ENCODE results near the gene PTPRH.
A peak's percentile ranks its signal among the peaks of the same experiment; 100 is the strongest.

DNA sequence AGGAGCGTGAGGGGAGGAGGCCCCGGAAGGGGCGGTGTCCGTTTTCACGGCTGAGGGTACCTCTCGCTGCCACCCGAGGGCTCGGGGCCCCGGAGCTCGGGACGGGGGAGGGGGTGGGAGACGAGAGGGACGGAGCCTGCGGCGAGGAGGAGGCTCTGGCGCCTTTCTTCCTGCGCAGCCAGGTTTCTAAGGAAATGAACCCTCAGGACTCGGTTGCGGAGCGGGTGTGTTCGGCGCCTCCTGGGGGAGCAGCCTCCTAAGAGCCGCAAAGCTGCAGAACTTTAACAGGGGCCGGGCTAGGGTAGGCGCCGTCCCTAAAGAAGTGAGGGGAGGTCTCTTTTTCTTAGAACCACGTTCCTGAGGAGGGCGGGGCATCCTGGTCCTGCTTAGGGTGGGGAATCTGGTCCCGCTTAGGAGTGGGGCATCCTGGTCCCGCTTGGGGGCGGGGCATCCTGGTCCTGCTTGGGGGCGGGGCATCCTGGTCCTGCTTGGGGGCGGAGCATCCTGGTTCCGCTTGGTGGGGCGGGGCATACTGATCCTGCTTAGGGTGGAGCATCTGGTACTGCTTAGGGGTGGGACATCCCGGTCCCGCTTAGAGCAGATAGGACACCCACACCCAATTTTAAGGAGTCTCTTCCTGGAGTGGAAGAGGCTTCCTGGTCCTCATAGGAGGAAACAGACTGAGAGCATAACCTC lies 35.4 kb downstream of the PTPRH start:
- peak; percentile 80 to 84 for TF ChIP-seq NRF1 (conservative IDR thresholded peaks at IDR 0.05 in 1 of 2, IDR thresholded peaks at IDR 0.05 in 1 of 2)
- TF ChIP-seq TRIM24 (IDR thresholded peaks at IDR 0.05): no peak
- peak in 1 of 2 experiments; percentile 27; a peak in 2 of 4 replicates for TF ChIP-seq HDAC1 (IDR thresholded peaks at IDR 0.05)
- no peak for TF ChIP-seq HNRNPUL1 (IDR thresholded peaks at IDR 0.05; ENCODE audit: low read length)
- TF ChIP-seq, protein P1, sequence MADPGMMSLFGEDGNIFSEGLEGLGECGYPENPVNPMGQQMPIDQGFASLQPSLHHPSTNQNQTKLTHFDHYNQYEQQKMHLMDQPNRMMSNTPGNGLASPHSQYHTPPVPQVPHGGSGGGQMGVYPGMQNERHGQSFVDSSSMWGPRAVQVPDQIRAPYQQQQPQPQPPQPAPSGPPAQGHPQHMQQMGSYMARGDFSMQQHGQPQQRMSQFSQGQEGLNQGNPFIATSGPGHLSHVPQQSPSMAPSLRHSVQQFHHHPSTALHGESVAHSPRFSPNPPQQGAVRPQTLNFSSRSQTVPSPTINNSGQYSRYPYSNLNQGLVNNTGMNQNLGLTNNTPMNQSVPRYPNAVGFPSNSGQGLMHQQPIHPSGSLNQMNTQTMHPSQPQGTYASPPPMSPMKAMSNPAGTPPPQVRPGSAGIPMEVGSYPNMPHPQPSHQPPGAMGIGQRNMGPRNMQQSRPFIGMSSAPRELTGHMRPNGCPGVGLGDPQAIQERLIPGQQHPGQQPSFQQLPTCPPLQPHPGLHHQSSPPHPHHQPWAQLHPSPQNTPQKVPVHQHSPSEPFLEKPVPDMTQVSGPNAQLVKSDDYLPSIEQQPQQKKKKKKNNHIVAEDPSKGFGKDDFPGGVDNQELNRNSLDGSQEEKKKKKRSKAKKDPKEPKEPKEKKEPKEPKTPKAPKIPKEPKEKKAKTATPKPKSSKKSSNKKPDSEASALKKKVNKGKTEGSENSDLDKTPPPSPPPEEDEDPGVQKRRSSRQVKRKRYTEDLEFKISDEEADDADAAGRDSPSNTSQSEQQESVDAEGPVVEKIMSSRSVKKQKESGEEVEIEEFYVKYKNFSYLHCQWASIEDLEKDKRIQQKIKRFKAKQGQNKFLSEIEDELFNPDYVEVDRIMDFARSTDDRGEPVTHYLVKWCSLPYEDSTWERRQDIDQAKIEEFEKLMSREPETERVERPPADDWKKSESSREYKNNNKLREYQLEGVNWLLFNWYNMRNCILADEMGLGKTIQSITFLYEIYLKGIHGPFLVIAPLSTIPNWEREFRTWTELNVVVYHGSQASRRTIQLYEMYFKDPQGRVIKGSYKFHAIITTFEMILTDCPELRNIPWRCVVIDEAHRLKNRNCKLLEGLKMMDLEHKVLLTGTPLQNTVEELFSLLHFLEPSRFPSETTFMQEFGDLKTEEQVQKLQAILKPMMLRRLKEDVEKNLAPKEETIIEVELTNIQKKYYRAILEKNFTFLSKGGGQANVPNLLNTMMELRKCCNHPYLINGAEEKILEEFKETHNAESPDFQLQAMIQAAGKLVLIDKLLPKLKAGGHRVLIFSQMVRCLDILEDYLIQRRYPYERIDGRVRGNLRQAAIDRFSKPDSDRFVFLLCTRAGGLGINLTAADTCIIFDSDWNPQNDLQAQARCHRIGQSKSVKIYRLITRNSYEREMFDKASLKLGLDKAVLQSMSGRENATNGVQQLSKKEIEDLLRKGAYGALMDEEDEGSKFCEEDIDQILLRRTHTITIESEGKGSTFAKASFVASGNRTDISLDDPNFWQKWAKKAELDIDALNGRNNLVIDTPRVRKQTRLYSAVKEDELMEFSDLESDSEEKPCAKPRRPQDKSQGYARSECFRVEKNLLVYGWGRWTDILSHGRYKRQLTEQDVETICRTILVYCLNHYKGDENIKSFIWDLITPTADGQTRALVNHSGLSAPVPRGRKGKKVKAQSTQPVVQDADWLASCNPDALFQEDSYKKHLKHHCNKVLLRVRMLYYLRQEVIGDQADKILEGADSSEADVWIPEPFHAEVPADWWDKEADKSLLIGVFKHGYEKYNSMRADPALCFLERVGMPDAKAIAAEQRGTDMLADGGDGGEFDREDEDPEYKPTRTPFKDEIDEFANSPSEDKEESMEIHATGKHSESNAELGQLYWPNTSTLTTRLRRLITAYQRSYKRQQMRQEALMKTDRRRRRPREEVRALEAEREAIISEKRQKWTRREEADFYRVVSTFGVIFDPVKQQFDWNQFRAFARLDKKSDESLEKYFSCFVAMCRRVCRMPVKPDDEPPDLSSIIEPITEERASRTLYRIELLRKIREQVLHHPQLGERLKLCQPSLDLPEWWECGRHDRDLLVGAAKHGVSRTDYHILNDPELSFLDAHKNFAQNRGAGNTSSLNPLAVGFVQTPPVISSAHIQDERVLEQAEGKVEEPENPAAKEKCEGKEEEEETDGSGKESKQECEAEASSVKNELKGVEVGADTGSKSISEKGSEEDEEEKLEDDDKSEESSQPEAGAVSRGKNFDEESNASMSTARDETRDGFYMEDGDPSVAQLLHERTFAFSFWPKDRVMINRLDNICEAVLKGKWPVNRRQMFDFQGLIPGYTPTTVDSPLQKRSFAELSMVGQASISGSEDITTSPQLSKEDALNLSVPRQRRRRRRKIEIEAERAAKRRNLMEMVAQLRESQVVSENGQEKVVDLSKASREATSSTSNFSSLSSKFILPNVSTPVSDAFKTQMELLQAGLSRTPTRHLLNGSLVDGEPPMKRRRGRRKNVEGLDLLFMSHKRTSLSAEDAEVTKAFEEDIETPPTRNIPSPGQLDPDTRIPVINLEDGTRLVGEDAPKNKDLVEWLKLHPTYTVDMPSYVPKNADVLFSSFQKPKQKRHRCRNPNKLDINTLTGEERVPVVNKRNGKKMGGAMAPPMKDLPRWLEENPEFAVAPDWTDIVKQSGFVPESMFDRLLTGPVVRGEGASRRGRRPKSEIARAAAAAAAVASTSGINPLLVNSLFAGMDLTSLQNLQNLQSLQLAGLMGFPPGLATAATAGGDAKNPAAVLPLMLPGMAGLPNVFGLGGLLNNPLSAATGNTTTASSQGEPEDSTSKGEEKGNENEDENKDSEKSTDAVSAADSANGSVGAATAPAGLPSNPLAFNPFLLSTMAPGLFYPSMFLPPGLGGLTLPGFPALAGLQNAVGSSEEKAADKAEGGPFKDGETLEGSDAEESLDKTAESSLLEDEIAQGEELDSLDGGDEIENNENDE (IDR thresholded peaks at IDR 0.05; ENCODE audit: low read depth, low read length): no peak
- TF ChIP-seq CTCF (IDR thresholded peaks at IDR 0.05 in 2 of 3, conservative IDR thresholded peaks at IDR 0.05 in 1 of 3; ENCODE audit: insufficient read depth in 2 of 3, low read depth in 1 of 3, low read length in 3 of 3): peak in 2 of 3 experiments; percentile 11 to 43; a peak in 2 of 6 replicates
- TF ChIP-seq THAP7 (CRISPR knock-in tag; IDR thresholded peaks at IDR 0.05): no peak

Data from K562 (cell line).